Fibroblast of skin of right quadriceps (primary cell): Measurements from ENCODE around the gene CNTNAP2.
"Not testable (repeated sequence)": the region's sequence is repeated elsewhere in the genome, so short reads cannot be mapped to it uniquely, and the experiment has no call there.

Source experiments
- DNase-seq: peaks from one replicate; pipeline ENCODE4 v3.0.0-alpha.2; 2013

The CNTNAP2 gene

GRCh38 chr7:148442141-148442655 is 2325.6 kb downstream of the CNTNAP2 start:
- no peak for DNase-seq

DNA sequence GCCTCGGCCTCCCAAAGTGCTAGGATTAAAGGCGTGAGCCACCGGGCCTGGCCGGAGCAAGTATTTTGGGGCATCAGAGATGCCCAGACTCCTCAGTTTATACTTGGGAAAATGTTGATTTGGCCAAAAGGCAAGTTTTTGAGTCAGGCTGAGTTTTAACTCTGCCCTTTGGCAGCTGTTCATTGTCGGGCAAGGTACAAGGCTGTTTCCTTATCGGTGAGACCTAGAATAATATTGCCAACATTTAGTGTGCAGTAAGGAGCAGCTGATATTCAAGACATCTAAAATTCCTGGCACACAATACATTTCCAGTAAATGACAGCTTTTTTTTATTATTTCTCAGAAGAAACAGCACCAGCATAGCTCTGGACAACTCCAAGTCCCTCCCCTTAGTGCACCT is 2326.3 kb downstream of the CNTNAP2 start:
- no peak for DNase-seq

- no peak for DNase-seq
These were observed 2328.9 kb downstream of the CNTNAP2 start for GRCh38 chr7:148445260-148446044.

GRCh38 chr7:148447221-148447849 is 2330.7 kb downstream of the CNTNAP2 start:
- DNase-seq = no peak

DNA sequence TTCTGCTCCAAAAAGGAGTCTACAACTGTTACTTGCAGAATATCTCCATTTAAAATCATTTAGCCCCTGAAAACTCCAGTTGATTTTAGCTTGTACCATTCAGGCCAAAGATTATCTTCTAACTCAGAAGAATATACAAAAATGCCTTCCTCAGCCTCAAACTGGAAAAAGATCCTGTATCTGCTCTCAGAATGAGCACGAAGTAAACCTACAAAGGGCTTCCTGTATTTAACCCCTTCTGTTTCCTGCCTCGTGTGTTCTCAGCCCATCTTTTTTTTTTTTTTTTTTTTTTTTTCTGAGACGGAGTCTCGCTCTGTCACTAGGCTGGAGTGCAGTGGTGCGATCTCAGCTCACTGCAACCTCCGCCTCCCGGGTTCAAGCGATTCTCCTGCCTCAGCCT is 2334.9 kb downstream of the CNTNAP2 start:
- not testable (repeated sequence) for DNase-seq

DNA sequence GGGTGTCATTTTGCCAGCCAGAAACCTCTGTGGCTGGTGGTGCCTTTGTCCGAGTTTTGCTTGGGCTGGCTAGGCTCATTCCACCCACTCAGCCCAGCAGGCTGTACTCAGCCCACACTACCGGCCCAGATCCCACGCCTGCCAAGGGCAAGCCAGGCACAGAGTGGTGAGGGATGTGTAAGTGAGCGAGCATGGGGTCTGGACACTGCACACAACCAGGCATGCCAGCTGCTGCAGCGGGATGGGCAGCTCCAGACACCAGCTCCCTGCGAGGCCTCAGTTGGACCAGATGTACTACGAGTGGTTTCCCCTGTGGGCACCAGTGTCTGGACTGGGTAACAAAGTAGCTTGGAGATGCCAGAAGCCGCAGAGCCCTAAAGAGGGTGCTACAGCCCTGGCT is 2339.8 kb downstream of the CNTNAP2 start:
- DNase-seq = no peak

DNA sequence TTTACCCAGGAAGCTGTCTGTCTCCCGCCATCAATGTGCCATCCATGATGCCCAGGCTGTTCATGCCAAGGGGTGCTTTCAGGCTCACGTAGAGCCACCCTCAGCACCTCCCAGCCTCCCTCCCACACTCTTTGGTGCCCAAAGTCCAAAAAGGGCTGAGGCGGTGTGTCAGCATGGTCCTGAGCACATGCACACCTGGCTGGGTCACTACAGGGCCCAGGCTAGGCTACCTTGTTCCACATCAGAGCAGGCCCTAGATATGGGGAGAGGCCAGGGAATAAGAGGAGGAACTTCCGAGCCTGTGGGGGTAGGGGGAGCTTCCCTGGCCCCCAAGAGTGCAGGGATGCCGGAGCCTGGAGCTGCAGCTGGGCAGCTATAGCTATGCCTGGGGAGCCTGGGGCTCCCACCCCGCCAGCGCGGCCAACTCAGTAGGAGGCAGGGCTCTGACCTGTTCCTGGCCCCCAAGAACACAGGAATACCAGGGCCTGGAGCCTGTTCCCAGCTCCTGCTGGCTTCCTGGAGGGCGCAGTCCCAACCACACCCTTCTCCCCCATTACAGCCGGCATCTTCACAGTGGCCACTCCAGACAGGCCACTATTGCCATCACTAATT is 2340.8 kb downstream of the CNTNAP2 start:
- DNase-seq = no peak

DNA sequence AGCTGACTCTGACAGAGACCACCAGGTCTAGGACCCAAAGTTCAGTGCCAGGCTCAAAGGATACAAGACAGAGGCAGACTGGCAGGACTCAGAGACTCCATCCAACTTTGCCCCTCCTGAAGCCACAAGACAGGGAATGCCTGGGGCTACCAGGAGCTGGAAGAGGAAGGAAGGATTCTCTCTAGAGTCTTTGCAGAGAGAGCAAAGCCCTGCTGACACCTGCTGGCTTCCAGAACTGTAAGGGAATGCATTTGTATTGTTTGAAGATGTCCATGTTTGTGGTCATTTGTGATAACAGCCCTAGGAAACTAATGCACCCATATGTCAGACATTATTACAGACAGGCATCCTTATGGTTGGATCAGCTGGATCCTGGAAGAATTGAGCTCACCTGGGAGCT is 2341.7 kb downstream of the CNTNAP2 start:
- DNase-seq = no peak

GRCh38 chr7:148461392-148462179 is 2345.0 kb downstream of the CNTNAP2 start:
- no peak for DNase-seq

GRCh38 chr7:148462774-148463173 is 2346.2 kb downstream of the CNTNAP2 start:
- DNase-seq = not testable (repeated sequence)

GRCh38 chr7:148463210-148463609 is 2346.6 kb downstream of the CNTNAP2 start:
- DNase-seq = no peak

GRCh38 chr7:148464947-148465346 is 2348.3 kb downstream of the CNTNAP2 start:
- DNase-seq = no peak

DNA sequence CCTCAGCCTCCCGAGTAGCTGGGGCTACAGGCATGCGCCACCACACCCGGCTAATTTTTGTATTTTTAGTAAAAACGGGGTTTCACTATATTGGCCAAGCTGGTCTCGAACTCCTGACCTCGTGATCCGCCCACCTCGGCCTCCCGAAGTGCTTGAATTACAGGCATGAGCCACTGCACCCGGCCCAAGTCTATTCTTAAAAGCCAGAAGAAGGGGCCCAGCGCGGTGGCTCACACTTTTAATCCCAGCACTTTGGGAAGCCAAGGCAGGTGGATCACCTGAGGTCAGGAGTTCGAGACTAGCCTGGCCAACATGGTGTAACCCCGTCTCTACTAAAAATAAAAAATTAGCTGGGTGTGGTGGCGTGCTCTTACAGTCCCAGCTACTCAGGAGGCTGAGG is 2348.8 kb downstream of the CNTNAP2 start:
- DNase-seq = not testable (repeated sequence)

GRCh38 chr7:148466120-148466519 is 2349.5 kb downstream of the CNTNAP2 start:
- DNase-seq = no peak

GRCh38 chr7:148468700-148469098 is 2352.1 kb downstream of the CNTNAP2 start:
- no peak for DNase-seq
